ENCODE measurements around the gene PRKAR1A.
"Not testable (repeated sequence)": the region's sequence is repeated elsewhere in the genome, so short reads cannot be mapped to it uniquely, and the experiment has no call there.

GRCh38 chr17:68517605-68518004 lies 5.4 kb downstream of the PRKAR1A start:
- TF ChIP-seq, protein P1, sequence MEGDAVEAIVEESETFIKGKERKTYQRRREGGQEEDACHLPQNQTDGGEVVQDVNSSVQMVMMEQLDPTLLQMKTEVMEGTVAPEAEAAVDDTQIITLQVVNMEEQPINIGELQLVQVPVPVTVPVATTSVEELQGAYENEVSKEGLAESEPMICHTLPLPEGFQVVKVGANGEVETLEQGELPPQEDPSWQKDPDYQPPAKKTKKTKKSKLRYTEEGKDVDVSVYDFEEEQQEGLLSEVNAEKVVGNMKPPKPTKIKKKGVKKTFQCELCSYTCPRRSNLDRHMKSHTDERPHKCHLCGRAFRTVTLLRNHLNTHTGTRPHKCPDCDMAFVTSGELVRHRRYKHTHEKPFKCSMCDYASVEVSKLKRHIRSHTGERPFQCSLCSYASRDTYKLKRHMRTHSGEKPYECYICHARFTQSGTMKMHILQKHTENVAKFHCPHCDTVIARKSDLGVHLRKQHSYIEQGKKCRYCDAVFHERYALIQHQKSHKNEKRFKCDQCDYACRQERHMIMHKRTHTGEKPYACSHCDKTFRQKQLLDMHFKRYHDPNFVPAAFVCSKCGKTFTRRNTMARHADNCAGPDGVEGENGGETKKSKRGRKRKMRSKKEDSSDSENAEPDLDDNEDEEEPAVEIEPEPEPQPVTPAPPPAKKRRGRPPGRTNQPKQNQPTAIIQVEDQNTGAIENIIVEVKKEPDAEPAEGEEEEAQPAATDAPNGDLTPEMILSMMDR (IDR thresholded peaks at IDR 0.05), result not testable (repeated sequence)
- not testable (repeated sequence) for TF ChIP-seq POLR2AphosphoS5, POLR2A (IDR thresholded peaks at IDR 0.05)

All from breast epithelium (tissue), 3 donors.